Measurements from ENCODE around the gene CMC4. TPM values are rescaled to one million over a fixed set of nuclear protein-coding genes. Genes with fewer than 3 reads are reported as not detected.

The CMC4 gene
- total RNA-seq (2014; rRNA removed; shearing (Covaris generic)), result 12.5 and 15.8 TPM in 2 replicates
- polyA plus RNA-seq (2015; cell fraction: cytosol; rRNA removed), result 11.8 and 13.2 TPM in 2 replicates
- 2.8 and 4.3 TPM in 2 replicates for polyA plus RNA-seq (2015; cell fraction: nucleus; rRNA removed)

- DNase-seq (ENCODE audit: low read depth, low spot score), result peak; percentile 80
- in situ Hi-C loops (cut with HindIII; ENCODE audit: low pct_unique_long_range_greater_than_20kb, low sequenced_read_pairs), result no loop called here
Observed at GRCh38 chrX:155070975-155071693, at the start of gene CMC4, which contains the start of the genes BRCC3 and MTCP1. Gene CMC4 (minus strand): TSS chrX:155071136. CDS start chrX:155064023, 7,113 bp downstream. Gene BRCC3 (plus strand): TSS chrX:155071508. CDS start chrX:155071528, 20 bp downstream. Gene MTCP1 (minus strand): TSS chrX:155071136. CDS start chrX:155066010, 5,126 bp downstream.

GRCh38 chrX:155115174-155115819 lies 44.4 kb upstream of the CMC4 start:
- in situ Hi-C loops (cut with HindIII; ENCODE audit: low pct_unique_long_range_greater_than_20kb, low sequenced_read_pairs), result no loop called here

GRCh38 chrX:155113097-155113496 lies 42.2 kb upstream of the CMC4 start:
- no peak for DNase-seq (ENCODE audit: low read depth, low spot score)
- in situ Hi-C loops (cut with HindIII; ENCODE audit: low pct_unique_long_range_greater_than_20kb, low sequenced_read_pairs), result no loop called here

More at GRCh38 chrX:155115174-155115819, 44.4 kb upstream of the CMC4 start:
- no peak for DNase-seq (ENCODE audit: low read depth, low spot score)

GRCh38 chrX:155112171-155112570 lies 41.2 kb upstream of the CMC4 start:
- no peak for DNase-seq (ENCODE audit: low read depth, low spot score)
- in situ Hi-C loops (cut with HindIII; ENCODE audit: low pct_unique_long_range_greater_than_20kb, low sequenced_read_pairs), result no loop called here

GRCh38 chrX:155108427-155108826 lies 37.5 kb upstream of the CMC4 start:
- in situ Hi-C loops (cut with HindIII; ENCODE audit: low pct_unique_long_range_greater_than_20kb, low sequenced_read_pairs), result no loop called here
- DNase-seq (ENCODE audit: low read depth, low spot score), result no peak

GRCh38 chrX:155105919-155106318 lies 35.0 kb upstream of the CMC4 start:
- in situ Hi-C loops (cut with HindIII; ENCODE audit: low pct_unique_long_range_greater_than_20kb, low sequenced_read_pairs), result no loop called here

GRCh38 chrX:155094468-155095061 lies 23.6 kb upstream of the CMC4 start:
- DNase-seq (ENCODE audit: low read depth, low spot score), result peak; percentile 55
- in situ Hi-C loops (cut with HindIII; ENCODE audit: low pct_unique_long_range_greater_than_20kb, low sequenced_read_pairs), result no loop called here

More at GRCh38 chrX:155105919-155106318, 35.0 kb upstream of the CMC4 start:
- DNase-seq (ENCODE audit: low read depth, low spot score), result no peak

- in situ Hi-C loops (cut with HindIII; ENCODE audit: low pct_unique_long_range_greater_than_20kb, low sequenced_read_pairs), result no loop called here
- DNase-seq (ENCODE audit: low read depth, low spot score), result no peak
Observed at GRCh38 chrX:155086961-155087735, 16.2 kb upstream of the CMC4 start.

- DNase-seq (ENCODE audit: low read depth, low spot score), result peak; percentile 72
- in situ Hi-C loops (cut with HindIII; ENCODE audit: low pct_unique_long_range_greater_than_20kb, low sequenced_read_pairs), result no loop called here
Observed at GRCh38 chrX:155086202-155086840, 15.4 kb upstream of the CMC4 start.

- in situ Hi-C loops (cut with HindIII; ENCODE audit: low pct_unique_long_range_greater_than_20kb, low sequenced_read_pairs), result no loop called here
- DNase-seq (ENCODE audit: low read depth, low spot score), result no peak
Observed at GRCh38 chrX:155071694-155072280, 851 bp upstream of the CMC4 start.

- no peak for DNase-seq (ENCODE audit: low read depth, low spot score)
- in situ Hi-C loops (cut with HindIII; ENCODE audit: low pct_unique_long_range_greater_than_20kb, low sequenced_read_pairs), result no loop called here
Observed at GRCh38 chrX:155070663-155070974, 317 bp downstream of the CMC4 start.

- no peak for DNase-seq (ENCODE audit: low read depth, low spot score)
- in situ Hi-C loops (cut with HindIII; ENCODE audit: low pct_unique_long_range_greater_than_20kb, low sequenced_read_pairs), result no loop called here
Observed at GRCh38 chrX:155070038-155070437, 898 bp downstream of the CMC4 start.

GRCh38 chrX:155069414-155069813 lies 1.5 kb downstream of the CMC4 start:
- in situ Hi-C loops (cut with HindIII; ENCODE audit: low pct_unique_long_range_greater_than_20kb, low sequenced_read_pairs), result no loop called here
- DNase-seq (ENCODE audit: low read depth, low spot score), result no peak

- in situ Hi-C loops (cut with HindIII; ENCODE audit: low pct_unique_long_range_greater_than_20kb, low sequenced_read_pairs), result no loop called here
- DNase-seq (ENCODE audit: low read depth, low spot score), result peak; percentile 36
Observed at GRCh38 chrX:155068165-155068564, 2.8 kb downstream of the CMC4 start.

GRCh38 chrX:155065035-155065734 lies 5.8 kb downstream of the CMC4 start:
- DNase-seq (ENCODE audit: low read depth, low spot score), result no peak
- in situ Hi-C loops (cut with HindIII; ENCODE audit: low pct_unique_long_range_greater_than_20kb, low sequenced_read_pairs), result no loop called here

- in situ Hi-C loops (cut with HindIII; ENCODE audit: low pct_unique_long_range_greater_than_20kb, low sequenced_read_pairs), result no loop called here
Observed at GRCh38 chrX:155061760-155062159, 9.2 kb downstream of the CMC4 start.

More at GRCh38 chrX:155061760-155062159, 9.2 kb downstream of the CMC4 start:
- no peak for DNase-seq (ENCODE audit: low read depth, low spot score)

Measured in SK-MEL-5 (cell line).